Fibroblast of skin of scalp (primary cell): ENCODE data around the gene COA5.

Experiments used
- DNase-seq: peaks from one replicate; pipeline ENCODE4 v3.0.0-alpha.2; 2013

The COA5 gene

DNA sequence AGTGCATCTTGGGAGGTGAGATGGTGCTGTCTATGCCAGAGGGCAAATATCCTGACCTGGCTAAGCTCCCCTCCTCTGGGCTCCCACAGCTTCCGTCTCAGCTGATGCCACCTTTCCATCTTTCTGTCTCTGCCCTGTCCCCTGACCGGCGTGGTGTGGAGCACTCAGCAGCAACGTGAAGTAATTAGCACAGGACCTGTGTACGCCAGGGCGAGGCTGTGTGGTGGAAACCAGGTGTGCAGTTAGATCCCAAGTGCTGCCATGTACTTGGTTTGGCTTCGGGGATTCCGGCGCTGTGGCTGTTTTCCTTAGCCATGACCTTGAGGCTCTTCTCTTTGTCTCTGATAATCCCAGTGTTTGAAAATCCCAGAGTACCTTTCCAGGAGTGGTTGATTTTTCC lies 36.5 kb downstream of the COA5 start:
- DNase-seq, result no peak

DNA sequence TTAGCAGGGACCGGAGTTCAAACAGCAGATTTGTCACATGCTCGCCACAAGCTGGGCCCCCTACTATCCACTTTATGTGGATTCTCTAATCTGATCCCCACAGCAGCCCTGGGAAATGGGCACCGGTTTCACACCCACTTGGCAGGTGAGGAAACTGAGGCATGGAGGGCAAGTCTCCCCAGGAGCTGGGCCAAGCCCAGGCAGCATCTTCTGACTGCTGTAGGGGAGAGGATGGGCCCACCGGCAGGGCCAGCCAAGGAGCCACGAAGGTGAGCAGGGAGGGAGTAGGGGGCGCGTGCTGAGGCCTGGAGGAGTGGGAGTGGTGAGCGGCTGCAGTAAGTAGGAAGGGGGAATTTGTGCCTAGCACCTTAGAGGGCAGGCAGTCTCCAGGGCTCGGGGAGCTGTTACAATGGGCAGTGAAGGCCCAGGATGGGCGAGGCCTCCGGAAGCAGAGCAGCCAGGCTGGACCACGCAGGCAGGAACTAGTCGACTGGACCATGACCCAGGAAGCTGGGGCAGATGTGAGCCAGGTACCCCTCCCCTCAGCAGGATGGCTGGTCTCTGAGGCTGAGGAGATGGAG lies 37.1 kb downstream of the COA5 start:
- no peak for DNase-seq

DNA sequence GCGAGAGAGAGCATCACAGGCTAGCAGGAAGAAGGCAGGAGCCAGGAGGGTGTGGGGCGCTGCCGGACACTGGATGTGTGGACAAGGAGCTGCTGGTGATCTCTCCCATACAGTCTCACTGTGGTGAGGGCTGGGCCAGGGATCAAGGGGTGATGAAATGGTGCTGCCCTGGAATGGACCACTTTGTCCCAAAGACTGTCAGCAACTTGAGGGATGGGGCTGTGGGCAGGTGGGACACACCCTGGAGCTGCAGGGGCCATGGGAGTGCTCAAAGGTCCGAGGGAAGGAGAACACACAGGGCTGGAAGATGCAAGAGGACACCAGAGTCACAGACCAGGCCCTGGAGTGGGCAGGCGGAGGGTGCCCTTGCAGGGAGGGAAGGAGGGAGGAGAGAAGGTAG lies 38.0 kb downstream of the COA5 start:
- DNase-seq, result no peak

DNA sequence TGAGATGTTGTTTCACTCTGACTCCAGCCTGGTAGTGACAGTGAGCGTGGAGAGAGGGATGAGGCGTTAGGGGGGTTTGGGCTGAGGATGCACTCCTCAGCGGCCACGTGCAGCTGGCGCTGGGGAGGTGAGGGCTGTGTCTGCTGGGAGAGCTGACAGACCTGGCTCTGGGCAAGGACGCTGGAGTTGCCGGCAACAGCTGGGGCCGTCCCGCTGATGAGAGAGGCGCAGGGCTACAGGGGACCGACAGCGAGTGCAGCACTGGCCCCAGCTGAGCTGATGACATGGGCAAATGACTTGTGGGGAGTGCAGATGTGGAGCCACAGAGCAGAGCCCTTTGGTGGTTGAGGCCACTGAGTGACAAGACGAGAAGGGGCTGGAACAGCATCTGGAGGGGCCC lies 38.4 kb downstream of the COA5 start:
- no peak for DNase-seq

DNA sequence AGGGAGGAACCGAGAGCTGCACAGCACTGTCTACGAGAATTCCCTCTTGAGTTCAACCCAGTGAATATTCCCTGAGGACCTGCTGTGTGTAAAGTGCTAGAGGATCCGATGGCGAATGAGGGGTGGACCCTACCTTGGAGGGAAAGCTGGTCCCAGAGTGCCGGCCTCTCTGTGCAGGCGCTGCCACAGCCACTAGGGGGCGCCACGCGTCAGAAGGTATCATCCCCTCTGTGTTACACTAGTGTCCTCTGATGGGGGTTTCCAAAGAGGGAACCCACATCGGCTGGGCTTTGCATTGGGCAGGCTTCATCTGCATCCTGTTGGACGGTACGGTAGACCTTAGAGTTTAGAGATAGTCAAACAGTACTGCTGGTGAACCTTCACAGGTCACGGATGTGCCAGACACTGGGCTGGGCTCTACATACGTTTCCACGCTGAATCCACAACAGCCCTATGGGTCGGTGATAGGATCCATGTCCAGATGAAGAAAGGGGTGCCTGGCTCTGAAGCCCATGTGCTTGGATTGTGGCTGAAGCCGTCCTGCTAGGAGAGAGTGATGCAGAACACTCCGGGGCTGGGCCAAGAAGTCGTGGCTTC lies 39.0 kb downstream of the COA5 start:
- peak; percentile 17 for DNase-seq

DNA sequence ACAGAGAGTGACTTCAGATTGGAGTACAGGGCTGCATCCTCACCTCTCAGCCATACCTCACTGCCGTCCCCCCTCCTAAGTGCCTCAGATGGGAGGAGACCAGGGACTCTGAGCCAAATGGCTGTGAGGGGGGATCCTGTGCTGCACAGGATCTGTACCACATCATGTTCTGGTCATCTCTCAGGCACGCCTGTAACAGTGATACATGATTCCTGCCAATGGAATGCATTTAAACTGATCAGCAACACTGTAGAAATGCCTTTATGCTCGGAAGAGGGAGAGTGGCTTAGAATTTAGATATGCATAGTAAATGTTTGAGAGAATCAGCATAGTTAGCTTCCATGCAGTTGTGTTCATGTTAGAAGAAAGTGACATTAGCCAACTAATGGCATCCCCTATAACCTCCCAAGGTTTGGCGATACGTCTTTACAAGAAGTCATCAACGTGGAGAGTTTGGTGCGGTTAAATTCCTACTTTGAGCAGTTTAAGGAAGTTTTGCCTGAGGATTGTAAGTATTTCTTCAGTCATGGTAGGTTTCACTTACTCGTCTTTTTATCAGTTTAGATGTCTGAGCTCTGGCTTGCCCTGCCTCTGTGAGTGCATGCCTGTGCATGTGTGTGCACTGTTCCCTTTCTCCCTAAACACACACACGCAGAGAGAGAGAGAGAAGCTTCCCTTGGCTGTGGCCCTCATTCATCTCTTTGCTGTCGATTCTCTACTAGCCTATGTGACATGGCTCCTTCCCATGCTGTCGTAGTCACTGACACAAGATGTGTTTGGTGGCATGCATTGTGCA lies 40.0 kb downstream of the COA5 start:
- DNase-seq, result peak; percentile 17

DNA sequence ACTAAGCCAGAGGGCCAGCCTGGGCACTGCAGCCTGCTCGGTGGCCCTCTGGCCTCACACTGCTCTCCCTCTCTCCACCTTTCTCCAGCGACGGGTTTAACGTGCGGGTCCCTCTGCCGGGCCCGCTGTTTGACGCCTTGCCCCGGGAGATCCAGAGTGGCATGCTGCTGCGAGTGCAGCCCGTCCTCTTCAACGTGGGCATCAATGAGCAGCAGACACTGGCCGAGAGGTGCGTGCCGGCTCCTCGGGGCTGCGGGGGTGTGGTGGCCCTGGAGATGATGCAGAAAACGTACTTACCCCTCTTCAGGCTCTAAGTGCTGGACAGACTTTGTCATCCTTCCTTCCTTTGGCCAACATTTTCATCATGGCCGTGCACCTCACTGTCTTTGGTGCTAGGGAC lies 42.4 kb downstream of the COA5 start:
- DNase-seq, result no peak

DNA sequence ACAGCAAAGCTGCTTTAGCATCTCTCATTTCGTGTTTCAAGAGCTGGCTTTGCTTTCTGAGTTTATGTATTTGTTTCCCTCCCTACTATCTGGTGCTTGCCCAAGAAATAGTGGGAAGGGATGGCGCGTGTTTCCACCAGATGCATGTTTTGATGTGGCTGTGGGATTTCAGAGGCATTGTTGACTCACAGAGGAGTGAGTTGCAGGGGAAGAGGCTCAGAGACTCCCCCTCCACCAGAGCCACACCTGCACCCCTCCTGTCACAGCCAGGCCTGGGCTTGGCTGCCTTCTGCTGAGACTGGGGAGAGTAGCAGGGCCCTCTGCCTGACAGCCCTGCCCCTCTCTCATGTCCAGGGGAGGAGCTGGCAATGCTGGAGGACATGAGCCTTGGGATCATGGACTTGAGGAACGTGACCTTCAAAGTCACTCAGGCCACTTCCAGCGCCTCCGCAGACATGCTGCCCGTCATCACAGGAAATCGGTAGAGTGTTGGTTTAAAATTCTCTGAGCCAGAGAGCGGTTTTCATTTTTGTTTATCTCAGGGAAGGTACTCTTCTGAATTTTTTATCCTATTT lies 42.9 kb downstream of the COA5 start:
- DNase-seq, result no peak

DNA sequence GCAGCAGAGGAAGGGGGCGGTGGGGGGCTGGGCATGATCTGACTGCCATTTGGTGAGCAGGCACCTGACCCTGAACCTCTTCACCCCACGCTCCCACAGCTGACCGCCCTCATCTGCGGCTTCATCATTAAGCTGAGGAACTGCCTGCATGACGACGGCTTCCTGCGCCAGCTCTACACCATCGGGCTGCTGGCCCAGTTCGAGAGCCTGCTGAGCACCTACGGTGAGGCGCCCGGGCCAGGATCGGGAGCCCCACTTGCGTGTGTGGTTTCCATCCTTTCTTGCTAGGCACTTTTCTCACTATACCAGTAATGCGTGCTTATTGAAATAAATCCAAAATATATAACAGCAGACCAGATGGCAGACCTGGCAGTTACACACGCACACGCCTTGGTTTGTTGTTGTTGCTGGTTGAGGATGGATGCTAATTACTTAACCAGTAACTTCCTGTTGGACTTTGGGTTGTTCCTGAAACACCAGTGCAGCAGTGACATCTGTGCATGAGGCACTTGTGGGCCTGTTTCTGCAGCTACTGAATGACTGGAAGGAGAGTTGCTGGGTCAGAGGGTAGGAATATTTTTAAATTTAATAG lies 43.7 kb downstream of the COA5 start:
- DNase-seq, result no peak

DNA sequence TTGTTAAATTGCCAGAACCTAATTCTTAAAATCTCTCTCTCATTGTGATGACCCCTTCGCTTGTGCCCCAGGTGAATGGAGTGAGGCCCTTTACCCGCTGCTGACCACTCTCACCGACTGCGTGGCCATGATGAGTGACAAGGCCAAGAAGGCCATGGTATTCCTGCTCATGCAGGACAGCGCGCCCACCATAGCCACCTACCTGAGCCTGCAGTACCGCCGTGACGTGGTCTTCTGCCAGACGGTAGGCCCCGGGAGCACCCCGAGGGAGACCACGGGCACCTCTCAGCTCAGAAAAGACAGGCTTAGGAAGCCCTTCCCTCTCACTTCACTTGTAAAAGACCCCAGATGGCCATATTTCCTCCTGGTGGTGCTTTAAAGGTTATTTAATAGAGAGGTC lies 44.9 kb downstream of the COA5 start:
- no peak for DNase-seq

DNA sequence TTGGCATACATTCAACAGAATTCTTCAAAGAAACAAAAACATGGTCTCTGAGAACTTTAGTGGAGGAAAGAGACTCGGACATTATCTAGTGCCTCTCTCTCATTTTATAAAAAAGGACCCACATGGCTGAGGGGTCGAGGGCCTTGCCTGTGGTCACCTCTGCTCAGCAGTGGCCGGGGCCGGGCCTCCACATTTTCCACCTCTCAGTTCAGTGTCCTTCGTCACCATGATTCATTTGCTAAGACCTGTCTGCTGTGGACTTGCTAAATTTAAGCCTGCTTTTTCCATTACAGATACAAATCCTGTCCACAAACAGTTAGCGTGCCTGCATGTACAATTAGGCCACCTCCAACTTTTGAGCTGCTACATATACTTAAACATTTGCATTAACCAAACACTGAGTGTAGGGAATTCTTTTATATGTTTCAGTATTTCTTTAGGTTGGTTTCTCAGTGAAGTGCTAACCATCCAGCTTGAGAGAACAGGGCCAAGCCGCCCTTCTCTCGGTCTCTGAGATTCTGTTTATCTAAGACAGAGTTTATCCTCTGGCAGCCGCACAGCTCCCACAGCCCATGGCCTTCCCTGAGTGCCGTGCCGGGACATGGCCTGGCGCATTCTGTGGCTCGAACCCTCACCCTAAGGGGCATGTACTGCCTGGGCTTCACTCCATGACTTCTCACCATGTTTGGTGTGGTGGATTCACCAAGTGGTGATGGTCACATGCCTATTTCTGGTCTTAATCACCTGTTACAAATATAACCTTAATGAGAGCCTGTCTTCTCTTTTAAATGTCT lies 46.2 kb downstream of the COA5 start:
- no peak for DNase-seq

DNA sequence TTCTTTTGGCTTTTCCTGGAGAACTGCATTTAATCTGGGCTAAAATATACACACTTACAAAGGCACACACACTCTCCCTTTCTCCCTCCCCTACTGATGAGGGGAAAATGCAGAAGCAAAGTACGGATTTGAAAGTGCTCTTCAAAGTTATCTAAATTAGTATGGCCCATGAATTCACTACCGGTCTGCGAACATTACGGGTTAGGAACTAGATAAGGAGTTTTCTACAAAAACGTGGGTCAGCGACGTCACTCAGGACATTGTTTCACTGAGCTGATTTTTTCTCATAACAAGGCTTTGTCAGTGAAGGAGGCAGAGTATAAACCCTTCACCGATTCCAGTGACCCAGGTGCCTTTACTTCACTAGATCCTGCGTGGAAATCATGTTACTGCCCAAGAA lies 47.3 kb downstream of the COA5 start:
- no peak for DNase-seq

DNA sequence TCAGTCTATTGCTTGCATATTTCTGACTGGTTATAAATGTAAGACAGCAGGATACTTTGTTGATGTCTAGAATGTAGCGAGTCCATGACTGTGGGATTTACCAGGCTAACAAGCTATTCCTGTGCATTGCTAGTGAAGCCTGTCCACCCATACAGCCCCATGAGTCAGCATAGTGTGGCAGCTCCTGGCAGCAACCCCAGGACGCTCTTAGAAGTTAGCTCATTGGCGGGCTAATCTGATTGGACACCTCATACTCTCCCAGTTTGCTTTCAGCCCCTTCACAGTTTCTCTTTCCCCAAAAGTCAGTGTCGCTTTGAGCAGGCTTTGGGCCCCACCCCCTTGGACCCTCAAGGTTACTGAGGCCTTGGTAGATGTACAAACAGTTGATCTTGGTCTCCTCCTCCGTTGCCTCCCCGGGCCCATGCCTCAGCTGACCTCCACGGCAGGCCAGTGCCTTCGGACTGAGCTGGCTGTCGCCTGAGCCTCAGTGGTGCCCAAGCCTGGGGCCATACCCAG lies 48.0 kb downstream of the COA5 start:
- DNase-seq, result peak; percentile 72

DNA sequence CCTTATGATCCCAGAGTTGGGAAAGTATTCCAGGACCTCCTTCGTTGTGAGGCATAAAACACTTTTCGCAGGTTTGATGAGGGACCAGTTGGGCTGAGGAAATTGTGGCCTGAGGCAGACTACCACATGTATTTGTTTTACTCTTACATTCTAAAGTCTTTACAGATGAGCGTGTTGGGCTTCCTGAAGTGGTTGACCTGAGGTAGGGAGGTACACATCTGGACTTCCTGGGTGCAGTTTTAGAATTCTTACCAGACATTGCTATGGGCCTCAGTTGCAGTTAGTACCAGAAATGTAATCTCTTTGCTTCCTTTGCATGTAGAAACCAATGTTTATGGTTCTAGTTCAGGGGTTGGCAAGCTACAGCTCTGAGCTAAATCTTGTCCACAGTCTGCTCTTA lies 48.7 kb downstream of the COA5 start:
- DNase-seq, result no peak

DNA sequence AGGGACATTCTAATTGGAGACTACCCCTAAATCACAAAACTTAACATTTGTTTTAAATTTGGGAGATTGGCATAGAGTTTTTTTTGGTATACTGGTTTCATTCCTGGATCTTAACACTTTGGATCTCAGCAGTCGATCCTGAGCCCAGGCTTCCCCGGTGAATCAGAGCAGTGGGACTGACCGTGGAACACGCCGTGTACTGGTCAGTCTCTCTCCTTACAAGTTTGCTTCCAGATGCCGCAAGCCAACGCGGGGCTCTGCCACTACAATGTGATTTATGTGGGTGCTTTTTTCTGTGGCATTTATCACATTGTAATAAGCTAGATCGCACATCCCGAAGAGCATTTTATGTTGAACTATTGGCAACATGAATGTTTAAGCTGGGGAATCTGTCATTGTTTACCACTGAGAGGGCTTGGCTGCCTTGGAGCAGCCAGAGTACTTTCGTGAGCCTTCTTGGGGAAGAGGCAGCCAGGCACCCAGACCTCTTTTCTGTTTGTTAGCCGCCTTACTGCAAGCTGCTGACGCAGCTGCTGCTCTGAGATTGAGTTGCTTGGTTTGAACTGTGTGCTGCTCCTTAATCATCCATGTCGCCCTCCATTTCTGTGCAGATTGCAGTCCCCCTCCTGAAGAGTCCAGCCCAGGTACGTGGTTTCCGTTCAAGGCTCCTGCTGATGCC lies 49.3 kb downstream of the COA5 start:
- no peak for DNase-seq

DNA sequence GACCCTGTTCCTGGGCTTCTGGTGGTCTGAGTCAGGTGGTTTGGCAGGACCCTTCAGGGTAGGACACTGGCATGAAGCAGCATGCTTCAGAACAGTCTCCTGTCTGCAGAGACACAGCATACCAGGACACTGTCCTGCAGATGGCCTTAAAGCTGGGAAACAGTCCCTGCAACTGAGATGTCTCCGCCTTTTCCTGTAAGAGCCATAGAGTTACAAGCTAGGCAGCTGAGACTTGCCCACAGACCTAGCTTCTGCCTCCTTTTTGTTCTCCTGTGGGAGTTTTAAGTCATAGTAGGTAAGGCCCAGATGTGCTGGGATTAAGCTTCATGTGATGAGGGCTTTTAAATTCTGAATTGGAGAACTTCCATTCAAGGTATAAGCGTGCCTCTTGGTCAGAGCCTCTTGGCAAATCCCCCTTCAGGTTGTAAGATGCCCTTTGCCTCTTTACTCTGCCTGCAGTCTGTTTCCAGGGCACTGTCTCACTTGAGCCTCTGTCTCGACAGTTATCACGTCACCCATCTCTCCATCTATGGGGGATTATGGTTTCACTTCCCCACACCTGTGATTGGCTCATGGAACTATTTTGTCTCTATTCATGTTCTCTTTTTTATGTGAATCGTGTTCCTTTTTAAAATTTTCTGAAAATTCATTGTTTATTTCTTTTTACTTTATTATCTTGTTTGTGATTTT lies 51.8 kb downstream of the COA5 start:
- DNase-seq, result no peak

DNA sequence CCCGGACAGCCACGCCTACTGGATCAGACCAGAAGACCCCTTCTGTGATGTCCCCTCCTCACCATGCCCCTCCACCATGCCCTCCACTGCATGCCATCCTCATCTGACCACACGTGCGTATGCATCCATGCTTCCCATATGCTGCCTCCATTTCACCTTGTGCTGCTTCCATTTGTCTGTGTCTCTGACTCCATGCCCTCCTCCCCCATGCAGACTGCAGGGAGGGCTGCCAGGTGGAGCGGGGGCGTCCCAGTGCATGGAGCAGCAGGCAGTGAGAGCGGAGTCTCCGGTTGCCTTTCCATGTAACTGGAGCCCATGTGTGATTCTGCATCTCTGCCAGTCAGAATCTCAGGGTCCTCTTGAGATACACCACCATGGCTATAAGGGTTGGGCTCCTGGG lies 52.6 kb downstream of the COA5 start:
- DNase-seq, result no peak

DNA sequence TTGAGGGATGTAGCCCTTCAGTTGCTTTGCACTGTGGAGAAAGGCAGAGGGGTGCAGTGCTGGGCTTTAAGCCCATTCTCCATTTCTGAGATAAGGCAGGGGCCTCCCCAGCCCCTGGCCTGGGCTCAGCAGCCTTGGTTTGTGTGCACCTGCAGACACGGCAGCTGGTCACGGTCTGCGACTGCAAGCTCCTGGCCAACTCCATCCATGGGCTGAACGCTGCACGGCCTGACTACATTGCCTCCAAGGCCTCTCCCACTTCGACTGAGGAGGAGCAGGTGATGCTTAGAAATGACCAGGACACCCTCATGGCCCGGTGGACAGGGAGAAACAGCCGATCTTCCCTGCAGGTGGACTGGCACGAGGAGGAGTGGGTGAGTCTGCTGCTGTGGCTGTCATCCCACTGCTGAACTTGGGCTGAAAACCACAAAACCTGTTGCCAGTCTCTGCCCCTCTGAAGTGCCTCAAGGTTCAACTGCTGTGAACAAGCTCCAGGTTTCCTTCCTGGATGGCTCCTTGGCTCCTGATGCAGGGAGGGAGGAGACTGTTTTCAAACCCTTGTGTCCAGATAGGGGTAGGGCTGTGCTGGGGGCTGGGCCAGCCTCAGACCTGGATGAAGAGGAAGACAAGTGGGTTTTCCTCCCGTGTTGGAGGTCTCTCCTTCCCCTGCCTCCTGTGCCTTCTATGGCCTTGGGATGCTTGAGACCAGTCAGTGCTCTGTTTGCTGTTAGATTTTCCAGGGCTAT lies 54.0 kb downstream of the COA5 start:
- no peak for DNase-seq

DNA sequence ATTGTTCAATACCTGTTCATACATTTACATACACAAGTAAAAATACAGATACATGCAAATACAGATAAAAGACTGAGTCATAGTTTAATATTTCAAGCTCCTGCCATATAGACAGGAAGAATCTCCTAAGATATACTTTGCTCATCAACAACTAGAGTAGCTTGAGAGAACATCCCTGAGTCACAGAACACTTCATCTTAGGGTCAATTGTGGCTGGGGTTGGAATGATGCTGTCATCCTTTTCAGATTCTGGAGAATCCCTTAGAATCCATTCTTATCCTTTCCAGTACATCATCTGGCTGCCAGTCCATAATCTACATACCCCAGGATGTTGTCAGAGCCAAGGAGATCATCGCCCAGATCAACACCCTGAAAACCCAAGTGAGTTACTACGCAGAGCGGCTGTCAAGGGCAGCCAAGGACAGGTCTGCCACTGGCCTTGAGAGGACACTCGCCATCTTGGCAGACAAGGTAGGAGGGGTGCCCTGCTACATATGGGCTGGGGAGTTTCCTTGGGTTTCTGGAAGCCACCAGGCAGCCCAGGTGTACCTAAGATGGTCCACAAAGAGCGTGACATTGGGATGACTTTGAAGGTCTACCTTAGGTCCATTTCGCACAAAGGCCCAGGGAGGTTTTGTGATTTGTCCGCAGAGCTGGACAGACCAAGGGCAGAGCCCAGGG lies 55.7 kb downstream of the COA5 start:
- peak; percentile 29 for DNase-seq

DNA sequence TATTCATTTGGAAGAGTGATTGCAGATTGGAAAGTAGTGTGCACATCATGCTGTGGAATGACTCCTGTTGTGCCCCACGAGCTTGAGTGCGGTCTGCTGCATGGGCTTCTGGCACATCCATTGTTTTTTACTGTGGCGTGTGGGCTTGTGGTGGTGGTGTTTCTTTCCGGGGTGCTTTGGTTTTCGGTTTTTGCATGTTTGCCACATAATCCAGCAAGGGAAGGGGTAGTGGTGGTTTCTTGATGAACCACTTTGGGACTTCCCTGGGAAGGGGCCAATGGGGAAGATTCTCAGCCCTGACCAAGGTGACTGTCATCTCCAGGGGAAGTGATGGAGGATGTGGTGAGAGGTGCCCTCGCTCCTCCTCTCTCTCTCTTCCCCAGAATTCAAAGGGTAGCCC lies 57.0 kb downstream of the COA5 start:
- no peak for DNase-seq
